H9 (cell line): ENCODE results near the gene TRAF2. TPM values are rescaled to one million over a fixed set of nuclear protein-coding genes. Genes with fewer than 3 reads are reported as not detected.

Experiments
- DNase-seq: peaks from one replicate; pipeline ENCODE4 v3.0.0-alpha.2; 2017
- H2AFZ ChIP-seq: one replicate; pipeline ENCODE4 v1.6.1; 2013; ENCODE audit warnings: mild to moderate bottlenecking, low read length, control low read depth, moderate library complexity
- H2AK5ac ChIP-seq: 2 replicates; pipeline ENCODE4 v1.6.1; 2013; ENCODE audit warnings: low read length, control low read depth, mixed read lengths; ENCODE audit not compliant: insufficient read length
- H2BK120ac ChIP-seq: one replicate; pipeline ENCODE4 v1.6.1; 2013; ENCODE audit warnings: low read depth, mild to moderate bottlenecking, low read length, control low read depth, inconsistent platforms; ENCODE audit not compliant: poor library complexity, severe bottlenecking
- H2BK12ac ChIP-seq: 2 replicates; pipeline ENCODE4 v1.6.1; 2013; ENCODE audit warnings: low read length, control low read depth, mixed read lengths, low read depth; ENCODE audit not compliant: insufficient read length
- H2BK15ac ChIP-seq: 2 replicates; pipeline ENCODE4 v1.6.1; 2013; ENCODE audit warnings: low read depth, low read length, control low read depth
- H2BK20ac ChIP-seq: one replicate; pipeline ENCODE4 v1.6.1; 2013; ENCODE audit warnings: low read depth, mild to moderate bottlenecking, low read length, control low read depth, inconsistent platforms; ENCODE audit not compliant: poor library complexity, severe bottlenecking
- H2BK5ac ChIP-seq: 2 replicates; pipeline ENCODE4 v1.6.1; 2013; ENCODE audit warnings: low read length, control low read depth, mixed read lengths; ENCODE audit not compliant: insufficient read length
- H3K14ac ChIP-seq: 2 replicates; pipeline ENCODE4 v1.6.1; 2013; ENCODE audit warnings: low read length, control low read depth; ENCODE audit not compliant: insufficient read depth
- H3K18ac ChIP-seq: 2 replicates; pipeline ENCODE4 v1.6.1; 2013; ENCODE audit warnings: low read depth, mild to moderate bottlenecking, mixed read lengths, low read length, control low read depth; ENCODE audit not compliant: insufficient read length
- H3K23ac ChIP-seq: 2 replicates; pipeline ENCODE4 v1.6.1; 2013; ENCODE audit warnings: low read length, control low read depth, mixed read lengths, low read depth; ENCODE audit not compliant: insufficient read length
- H3K23me2 ChIP-seq: 2 replicates; pipeline ENCODE4 v1.6.1; 2013; ENCODE audit warnings: low read depth, mild to moderate bottlenecking, mixed read lengths, low read length, control low read depth; ENCODE audit not compliant: insufficient read length, poor library complexity, severe bottlenecking
- H3K27ac ChIP-seq: 2 replicates; pipeline ENCODE4 v1.5.1; 2013; ENCODE audit warnings: low read length, control low read depth, mixed read lengths, low read depth; ENCODE audit not compliant: insufficient read length
- H3K27me3 ChIP-seq: 2 replicates; pipeline ENCODE4 v1.6.1; 2013; ENCODE audit warnings: low read length, control low read depth, inconsistent platforms; ENCODE audit not compliant: insufficient read depth
- H3K4ac ChIP-seq: 2 replicates; pipeline ENCODE4 v1.6.1; 2013; ENCODE audit warnings: low read depth, mild to moderate bottlenecking, control low read depth, inconsistent platforms, low read length, moderate library complexity
- H3K4me1 ChIP-seq: 2 replicates; pipeline ENCODE4 v1.6.1; 2013; ENCODE audit warnings: low read length, control low read depth, inconsistent platforms; ENCODE audit not compliant: insufficient read depth
- H3K4me2 ChIP-seq: 2 replicates; pipeline ENCODE4 v1.6.1; 2013; ENCODE audit warnings: low read length, control low read depth, mixed read lengths; ENCODE audit not compliant: insufficient read length, insufficient read depth
- H3K56ac ChIP-seq: 2 replicates; pipeline ENCODE4 v1.6.1; 2013; ENCODE audit warnings: low read depth, mild to moderate bottlenecking, mixed read lengths, low read length, control low read depth; ENCODE audit not compliant: insufficient read length
- H3K79me1 ChIP-seq: 2 replicates; pipeline ENCODE4 v1.6.1; 2013; ENCODE audit warnings: low read depth, mild to moderate bottlenecking, moderate library complexity, low read length, control low read depth, inconsistent platforms; ENCODE audit not compliant: insufficient read depth, poor library complexity, severe bottlenecking
- H3K79me2 ChIP-seq: 2 replicates; pipeline ENCODE4 v1.6.1; 2013; ENCODE audit warnings: low read length, control low read depth, inconsistent platforms; ENCODE audit not compliant: insufficient read depth
- H3K9ac ChIP-seq: 2 replicates; pipeline ENCODE4 v1.6.1; 2013; ENCODE audit warnings: low read length, control low read depth, mixed read lengths; ENCODE audit not compliant: insufficient read length; ENCODE audit errors: extremely low read depth
- H3K9me3 ChIP-seq: one replicate; pipeline ENCODE4 v1.6.1; 2013; ENCODE audit warnings: low read depth, low read length, inconsistent platforms; ENCODE audit not compliant: control insufficient read depth
- H3T11ph ChIP-seq: one replicate; pipeline ENCODE4 v1.6.1; 2013; ENCODE audit warnings: mild to moderate bottlenecking, low read length, control low read depth, inconsistent platforms
- H4K20me1 ChIP-seq: one replicate; pipeline ENCODE4 v1.6.1; 2013; ENCODE audit not compliant: control insufficient read depth, insufficient read length, insufficient read depth
- H4K5ac ChIP-seq: 2 replicates; pipeline ENCODE4 v1.6.1; 2013; ENCODE audit warnings: low read depth, mild to moderate bottlenecking, mixed read lengths, low read length, control low read depth; ENCODE audit not compliant: insufficient read length
- H4K8ac ChIP-seq: replicated peaks from 2 replicates; pipeline ENCODE4 v1.6.1; 2013; ENCODE audit warnings: low read length, control low read depth, mixed read lengths, low read depth; ENCODE audit not compliant: insufficient read length
- H4K91ac ChIP-seq: 2 replicates; pipeline ENCODE4 v1.6.1; 2013; ENCODE audit warnings: low read depth, mild to moderate bottlenecking, moderate library complexity, mixed read lengths, low read length, control low read depth; ENCODE audit not compliant: insufficient read length
- H3K27ac Mint-ChIP-seq, 3 experiments: 2 replicates in 2 of 3; 3 replicates in 1 of 3; pipeline ENCODE4 v1.8.0; 2020 to 2021; ENCODE audit warnings: mixed read lengths in 3 of 3, mild to moderate bottlenecking in 1 of 3, moderate library complexity in 1 of 3
- H3K27me3 Mint-ChIP-seq: 2 replicates; pipeline ENCODE4 v1.8.0; 2021; ENCODE audit warnings: low read depth, mild to moderate bottlenecking, moderate library complexity, mixed read lengths
- H3K36me3 Mint-ChIP-seq, 3 experiments: 2 replicates in 2 of 3; 3 replicates in 1 of 3; pipeline ENCODE4 v1.8.0; 2020 to 2021; ENCODE audit warnings: low read depth in 3 of 3, mixed read lengths in 3 of 3; ENCODE audit not compliant: insufficient read depth in 1 of 3
- H3K4me1 Mint-ChIP-seq, 2 experiments: 2 replicates each; pipeline ENCODE4 v1.8.0; 2020; ENCODE audit warnings: mixed read lengths in 2 of 2
- H3K4me3 Mint-ChIP-seq, 2 experiments: 2 replicates in 1 of 2; 3 replicates in 1 of 2; pipeline ENCODE4 v1.8.0; 2020 to 2021; ENCODE audit warnings: mild to moderate bottlenecking in 2 of 2, mixed read lengths in 2 of 2, moderate library complexity in 1 of 2
- H3K9me3 Mint-ChIP-seq, 2 experiments: 2 replicates in 1 of 2; 3 replicates in 1 of 2; pipeline ENCODE4 v1.8.0; 2020; ENCODE audit warnings: mild to moderate bottlenecking in 2 of 2, mixed read lengths in 2 of 2, moderate library complexity in 1 of 2
- WGBS: extraction: QIAGEN DNeasy Blood & Tissue Kit; methylation state at CpG from one replicate; pipeline ENCODE4 v1.1.7; 2013; ENCODE audit warnings: missing lambda C conversion rate, low lambda C conversion rate, mixed read lengths; ENCODE audit not compliant: insufficient read length; ENCODE audit errors: extremely low coverage; 5-methylcytosine and 5-hydroxymethylcytosine counted together
- total RNA-seq: library from RNA; stranded (reverse); gene quantifications from 2 replicates; pipeline ENCODE4 v1.2.1, GENCODE V29; 2021
- TF ChIP-seq, protein P1 (sequence below): fragments of 200-600 bp; sonication (generic); conservative IDR thresholded peaks from 3 replicates; pipeline ENCODE4 v1.8.0; 2021; ENCODE audit warnings: antibody characterized with exemption, mild to moderate bottlenecking

The TRAF2 gene
- total RNA-seq, 1 experiment from 2014 or later, result 48.8 TPM

- WGBS, result no CpG with 5 or more reads among the region's 15 CpGs
- TF ChIP-seq, protein P1, sequence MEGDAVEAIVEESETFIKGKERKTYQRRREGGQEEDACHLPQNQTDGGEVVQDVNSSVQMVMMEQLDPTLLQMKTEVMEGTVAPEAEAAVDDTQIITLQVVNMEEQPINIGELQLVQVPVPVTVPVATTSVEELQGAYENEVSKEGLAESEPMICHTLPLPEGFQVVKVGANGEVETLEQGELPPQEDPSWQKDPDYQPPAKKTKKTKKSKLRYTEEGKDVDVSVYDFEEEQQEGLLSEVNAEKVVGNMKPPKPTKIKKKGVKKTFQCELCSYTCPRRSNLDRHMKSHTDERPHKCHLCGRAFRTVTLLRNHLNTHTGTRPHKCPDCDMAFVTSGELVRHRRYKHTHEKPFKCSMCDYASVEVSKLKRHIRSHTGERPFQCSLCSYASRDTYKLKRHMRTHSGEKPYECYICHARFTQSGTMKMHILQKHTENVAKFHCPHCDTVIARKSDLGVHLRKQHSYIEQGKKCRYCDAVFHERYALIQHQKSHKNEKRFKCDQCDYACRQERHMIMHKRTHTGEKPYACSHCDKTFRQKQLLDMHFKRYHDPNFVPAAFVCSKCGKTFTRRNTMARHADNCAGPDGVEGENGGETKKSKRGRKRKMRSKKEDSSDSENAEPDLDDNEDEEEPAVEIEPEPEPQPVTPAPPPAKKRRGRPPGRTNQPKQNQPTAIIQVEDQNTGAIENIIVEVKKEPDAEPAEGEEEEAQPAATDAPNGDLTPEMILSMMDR, result no peak
- H2BK120ac ChIP-seq, result no peak overlapping the region
- no peak overlapping the region for H3K18ac ChIP-seq
- H3K79me2 ChIP-seq, result no peaks in the 10 kb centered on the region
- H3K4me3 Mint-ChIP-seq, result peak overlapping the region in 1 of 2 experiments; percentile 63; a peak in 2 of 5 replicates
- no peaks in the 10 kb centered on the region for H4K20me1 ChIP-seq
- H2BK5ac ChIP-seq, result no peak overlapping the region
- H3K36me3 Mint-ChIP-seq, result no peaks in the 10 kb centered on the region
- H2BK12ac ChIP-seq, result no peak overlapping the region
- no peak overlapping the region for H3K23ac ChIP-seq
- no peaks in the 10 kb centered on the region for H3K9me3 ChIP-seq
- H3K27ac ChIP-seq, result no peak overlapping the region
- H3K4me2 ChIP-seq, result no peak overlapping the region
- no peak overlapping the region for H3K9ac ChIP-seq
- H2AFZ ChIP-seq, result no peak overlapping the region
- H3K27ac Mint-ChIP-seq, result no peak overlapping the region
- no peak overlapping the region for H3K56ac ChIP-seq
- H3K4ac ChIP-seq, result no peak overlapping the region
- H4K91ac ChIP-seq, result no peak overlapping the region
- no peak overlapping the region for H2AK5ac ChIP-seq
- H3K79me1 ChIP-seq, result no peaks in the 10 kb centered on the region
- H2BK15ac ChIP-seq, result no peak overlapping the region
- no peak overlapping the region for H4K5ac ChIP-seq
- peaks cover 9% of the 10 kb centered on the region for H3K23me2 ChIP-seq
- H3K27me3 Mint-ChIP-seq, result peaks cover 6% of the 10 kb centered on the region
- DNase-seq, result no peak
- no peak overlapping the region for H3K14ac ChIP-seq
- no peak overlapping the region for H2BK20ac ChIP-seq
- no peak overlapping the region for H4K8ac ChIP-seq
- no peaks in the 10 kb centered on the region for H3K27me3 ChIP-seq
- H3T11ph ChIP-seq, result no peak overlapping the region
- no peaks in the 10 kb centered on the region for H3K9me3 Mint-ChIP-seq
- H3K4me1 Mint-ChIP-seq, result peaks cover 2 to 9% of the 10 kb centered on the region in 2 experiments
- no peaks in the 10 kb centered on the region; the same call in 1 of the 2 replicates for H3K4me1 ChIP-seq
Measured at GRCh38 chr9:136974817-136975535, 88.7 kb downstream of the TRAF2 start.
